HepG2 (cell line): ENCODE data around the gene GH2. TPM values are rescaled to one million over a fixed set of nuclear protein-coding genes. Genes with fewer than 3 reads are reported as not detected.
A peak's percentile ranks its signal among the peaks of the same experiment; 100 is the strongest.

Source experiments
- ATAC-seq: fragments of 200-7000 bp; cut with Tn5 transposase; 3 replicates; pipeline ENCODE4 v1.9.1; 2020; ENCODE audit warnings: mild to moderate bottlenecking, moderate library complexity
- BruUV-seq: library from RNA; stranded (reverse); fragments of 400-500 nt; replicated peaks from 2 replicates; lab custom pipeline; 2021; lab: Mats Ljungman, UMichigan
- CTCF ChIA-PET: fragments of 300-600 bp; formaldehyde crosslinking; extraction: SDS; loops from one replicate; lab custom pipeline; 2021; ENCODE audit warnings: low total read pairs, inconsistent platforms, low intra/inter-chr PET ratio; lab: Yijun Ruan, JAX
- POLR2A ChIA-PET: fragments of 350-600 bp; sonication (Branson Sonifier 250); formaldehyde crosslinking; loops from one replicate; lab custom pipeline; 2020; ENCODE audit warnings: antibody characterized with exemption, inconsistent platforms; lab: Yijun Ruan, JAX
- DNase-seq: peaks from one replicate; pipeline ENCODE4 v3.0.0-alpha.2; 2015; ENCODE audit warnings: low spot score
- FAIRE-seq: peaks from 3 replicates; lab custom pipeline; 2011; peaks lifted over from hg19 to GRCh38; lab: Jason Lieb, UNC
- H2AFZ ChIP-seq: one replicate; pipeline ENCODE4 v1.6.1; 2011; ENCODE audit warnings: low read length, inconsistent platforms
- H3K27ac ChIP-seq: fragments of 300-600 bp; 3 replicates; pipeline ENCODE4 v1.8.0; 2011; ENCODE audit warnings: mixed run types, mild to moderate bottlenecking, mixed read lengths, low read length, inconsistent platforms; ENCODE audit not compliant: insufficient read depth; ENCODE audit errors: extremely low read length
- H3K27me3 ChIP-seq, 2 experiments: fragments of 200-600 bp in 1 of 2; 2 replicates in 1 of 2; 3 replicates in 1 of 2; pipeline versions ENCODE4 v1.6.0 to v1.8.0; 2011; ENCODE audit warnings: low read length in 2 of 2, mild to moderate bottlenecking in 2 of 2, moderate library complexity in 2 of 2, inconsistent platforms in 1 of 2; ENCODE audit not compliant: insufficient read depth in 2 of 2, control insufficient read depth in 1 of 2
- H3K36me3 ChIP-seq, 2 experiments: fragments of 200-600 bp in 1 of 2; replicated peaks in 1 of 2; 2 replicates in 1 of 2; 3 replicates in 1 of 2; pipeline versions ENCODE4 v1.5.1 to v1.8.0; 2011; ENCODE audit warnings: low read length in 2 of 2, inconsistent platforms in 1 of 2; ENCODE audit not compliant: insufficient read depth in 2 of 2, control insufficient read depth in 1 of 2
- H3K4me1 ChIP-seq: 2 replicates; pipeline ENCODE4 v1.5.1; 2012; ENCODE audit warnings: low read length, inconsistent platforms; ENCODE audit not compliant: insufficient read depth
- H3K4me2 ChIP-seq: 2 replicates; pipeline ENCODE4 v1.6.0; 2011; ENCODE audit warnings: low read depth, low read length, inconsistent platforms
- H3K4me3 ChIP-seq, 3 experiments: fragments of 200-600 bp in 1 of 3; sonication (generic), shearing (Covaris generic) in 1 of 3; replicated peaks in 1 of 3; 2 replicates each; pipeline ENCODE4 v1.5.1; 2011 to 2016; ENCODE audit warnings: low read length in 3 of 3, inconsistent platforms in 2 of 3, low read depth in 2 of 3, mild to moderate bottlenecking in 2 of 3, control low read depth in 1 of 3, mixed read lengths in 1 of 3; ENCODE audit not compliant: insufficient read depth in 1 of 3
- H3K79me2 ChIP-seq: one replicate; pipeline ENCODE4 v1.6.1; 2011; ENCODE audit warnings: low read length, inconsistent platforms; ENCODE audit not compliant: insufficient read depth
- H3K9ac ChIP-seq: 2 replicates; pipeline ENCODE4 v1.6.0; 2011; ENCODE audit warnings: mild to moderate bottlenecking, low read depth, low read length, inconsistent platforms; ENCODE audit not compliant: insufficient read depth
- H3K9me3 ChIP-seq: 2 replicates; pipeline ENCODE4 v1.5.1; 2012; ENCODE audit warnings: mild to moderate bottlenecking, low read length
- H4K20me1 ChIP-seq: 2 replicates; pipeline ENCODE4 v1.6.0; 2011; ENCODE audit warnings: inconsistent platforms, mild to moderate bottlenecking, low read length, moderate library complexity; ENCODE audit not compliant: insufficient read depth
- E2F5 ChIP-seq: sonication (generic); formaldehyde crosslinking; conservative IDR thresholded peaks from 2 replicates; pipeline ENCODE4 v1.4.0; 2020; ENCODE audit warnings: missing genetic modification reagents
- HDAC1 ChIP-seq: sonication (generic); formaldehyde crosslinking; IDR thresholded peaks from 2 replicates; pipeline ENCODE4 v1.5.1; 2020; ENCODE audit warnings: mild to moderate bottlenecking, missing genetic modification reagents
- IRF9 ChIP-seq: sonication (generic); formaldehyde crosslinking; IDR thresholded peaks from 2 replicates; pipeline ENCODE4 v1.8.0; 2022; ENCODE audit warnings: missing genetic modification reagents, mild to moderate bottlenecking, borderline replicate concordance
- KLF13 ChIP-seq: sonication (generic); formaldehyde crosslinking; IDR thresholded peaks from 2 replicates; pipeline ENCODE4 v1.4.0; 2020; ENCODE audit warnings: mild to moderate bottlenecking, missing genetic modification reagents
- PHB2 ChIP-seq: fragments of 450-650 bp; IDR thresholded peaks from 2 replicates; pipeline ENCODE4 v1.6.1; 2018; ENCODE audit not compliant: partially characterized antibody
- RAD21 ChIP-seq: fragments of 450-650 bp; formaldehyde crosslinking; IDR thresholded peaks from 2 replicates; pipeline ENCODE4 v1.5.0; 2020; ENCODE audit warnings: mild to moderate bottlenecking
- SMAD9 ChIP-seq: sonication (generic); formaldehyde crosslinking; IDR thresholded peaks from 2 replicates; pipeline ENCODE4 v1.5.1; 2020; ENCODE audit warnings: mild to moderate bottlenecking, missing genetic modification reagents
- SOX5 ChIP-seq: IDR thresholded peaks from 2 replicates; pipeline ENCODE4 v1.6.1; 2016; ENCODE audit warnings: borderline replicate concordance
- TP53 ChIP-seq: sonication (generic); formaldehyde crosslinking; conservative IDR thresholded peaks from 2 replicates; pipeline ENCODE4 v1.4.0; 2020; ENCODE audit warnings: missing genetic modification reagents
- ZNF12 ChIP-seq: sonication (generic); formaldehyde crosslinking; IDR thresholded peaks from 2 replicates; pipeline ENCODE4 v1.5.0; 2020; ENCODE audit warnings: missing genetic modification reagents
- ZNF205 ChIP-seq: IDR thresholded peaks from 2 replicates; pipeline ENCODE4 v1.6.1; 2018; ENCODE audit warnings: missing biosample characterization, missing genetic modification reagents
- ZNF234 ChIP-seq: sonication (generic); formaldehyde crosslinking; conservative IDR thresholded peaks from 2 replicates; pipeline ENCODE4 v1.5.1; 2020; ENCODE audit warnings: mild to moderate bottlenecking, missing genetic modification reagents
- ZNF501 ChIP-seq: sonication (generic); formaldehyde crosslinking; IDR thresholded peaks from 2 replicates; pipeline ENCODE4 v1.5.1; 2020; ENCODE audit warnings: mild to moderate bottlenecking, moderate library complexity, missing genetic modification reagents
- ZNF549 ChIP-seq: sonication (generic); formaldehyde crosslinking; IDR thresholded peaks from 2 replicates; pipeline ENCODE4 v1.5.0; 2020; ENCODE audit warnings: missing genetic modification reagents
- ZNF557 ChIP-seq: sonication (generic); formaldehyde crosslinking; IDR thresholded peaks from 2 replicates; pipeline ENCODE4 v1.4.0; 2020; ENCODE audit warnings: missing genetic modification reagents
- ZNF619 ChIP-seq: sonication (generic); formaldehyde crosslinking; IDR thresholded peaks from 2 replicates; pipeline ENCODE4 v1.4.0; 2020; ENCODE audit warnings: mild to moderate bottlenecking, missing genetic modification reagents
- WGBS: methylation state at CpG from one replicate; pipeline ENCODE4 v1.1.6; 2017; ENCODE audit warnings: low lambda C conversion rate; 5-methylcytosine and 5-hydroxymethylcytosine counted together
- in situ Hi-C: cut with HindIII; loops from 2 replicates; pipeline ENCODE4 v1.10.0; 2017; ENCODE audit warnings: low pct_unique_long_range_greater_than_20kb; ENCODE audit not compliant: extremely low pct_ligation_motif_present
- intact Hi-C: fragments of 100-400 bp; cut with micrococcal nuclease; formaldehyde crosslinking; loops from one replicate; pipeline ENCODE4 v1.10.0; 2022; ENCODE audit not compliant: unreplicated experiment
- polyA plus RNA-seq, 8 experiments: library from polyadenylated mRNA; depleted of rRNA in 3 of 8; stranded (reverse) in 7 of 8; unstranded in 1 of 8; fragments of >200 nt; fragmentation: Illumina TruSeq in 4 of 8; extraction: Trizol in 4 of 8; gene quantifications; 2 replicates each; pipeline versions ENCODE4 v1.2.1 to v1.2.3, GENCODE V29; 2011 to 2016; ENCODE audit warnings: low read depth in 4 of 8, missing spikeins in 1 of 8, mixed read lengths in 1 of 8; ENCODE audit not compliant: insufficient read depth in 1 of 8
- total RNA-seq, 5 experiments: library from RNA; depleted of rRNA; stranded (reverse); fragments of >200 nt; fragmentation: Illumina TruSeq; extraction: Trizol; gene quantifications; 2 replicates each; pipeline ENCODE4 v1.2.3, GENCODE V29; 2016; ENCODE audit warnings: low read depth in 1 of 5
- TF ChIP-seq, protein P1 (sequence below): sonication (generic); formaldehyde crosslinking; conservative IDR thresholded peaks from 2 replicates; pipeline ENCODE4 v1.8.0; 2022; ENCODE audit warnings: low read depth, missing genetic modification reagents
- TF ChIP-seq, protein P2 (sequence below): sonication (generic); formaldehyde crosslinking; IDR thresholded peaks from 2 replicates; pipeline ENCODE4 v1.5.0; 2020; ENCODE audit warnings: mild to moderate bottlenecking, missing genetic modification reagents, moderate library complexity
- TF ChIP-seq, protein P3 (sequence below): sonication (generic); formaldehyde crosslinking; IDR thresholded peaks from 2 replicates; pipeline ENCODE4 v1.4.0; 2020; ENCODE audit warnings: missing genetic modification reagents, low read depth, mild to moderate bottlenecking, borderline replicate concordance

Gene GH2
- total and polyA plus RNA-seq, 2 of the 13 experiments (the other 11 are each of a cell fraction or from before 2014, with no cell fraction given) = not detected

DNA sequence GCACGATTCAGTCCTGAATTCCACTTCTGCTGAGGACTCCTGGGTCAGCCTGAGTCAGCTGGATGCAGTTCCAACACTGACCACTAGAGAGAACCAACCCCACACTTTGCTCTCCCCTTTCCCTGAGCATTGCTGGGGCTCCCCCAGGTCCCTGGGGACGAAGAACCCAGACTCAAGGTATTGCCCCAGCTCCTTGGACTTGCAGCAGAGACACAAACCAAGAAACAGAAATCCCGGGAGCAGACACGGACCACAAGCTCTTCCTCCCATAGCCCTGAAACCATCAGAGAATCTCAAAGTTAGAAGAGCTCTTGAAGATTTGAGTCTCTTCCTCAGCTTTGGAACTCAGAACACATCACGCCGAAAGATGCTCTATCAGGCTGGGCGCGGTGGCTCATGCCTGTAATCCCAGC, 37.6 kb upstream of the GH2 start:
- peak; percentile 92 for ATAC-seq
- H3K9me3 ChIP-seq = no peaks in the 10 kb centered on the region
- BruUV-seq = no TSS peak
- H2AFZ ChIP-seq = no peak overlapping the region
- DNase-seq = peak; percentile 44
- H3K36me3 ChIP-seq = no peaks in the 10 kb centered on the region
- in situ Hi-C loops = no loop called here
- H4K20me1 ChIP-seq = no peaks in the 10 kb centered on the region
- intact Hi-C loops = loop anchor here (2.0 to 10.0 kb wide), 4 partner anchors 31 to 215 kb away; partner anchors contain the start of gene ERN1
- no peak overlapping the region for H3K4me2 ChIP-seq
- H3K27ac ChIP-seq = no peak overlapping the region
- ChIA-PET CTCF (interaction anchor here (0.7 to 2.6 kb wide), 6 partner anchors 27 to 214 kb away, joined by 3 to 27 read pairs (median 12); no protein-coding TSS in a partner anchor), POLR2A (interaction anchor here (1.1 to 2.2 kb wide), 3 partner anchors 27 to 226 kb away, joined by 3 to 10 read pairs (median 4); no protein-coding TSS in a partner anchor)
- WGBS = 33% methylated on average over 8 of the region's 8 CpGs
- FAIRE-seq = peak; percentile 23
- H3K4me3 ChIP-seq = no peak overlapping the region
- H3K4me1 ChIP-seq = peaks cover 16% of the 10 kb centered on the region
- no peak overlapping the region for H3K9ac ChIP-seq
- H3K79me2 ChIP-seq = no peaks in the 10 kb centered on the region
- H3K27me3 ChIP-seq = peaks cover under 1 to 24% of the 10 kb centered on the region in 2 experiments; a peak in 3 of 5 replicates
- TF ChIP-seq RAD21 (CRISPR knock-in tag) = peak; percentile 90
- 0 out of 2 replicates have a peak, but pooled peaks have one; percentile 57 for TF ChIP-seq IRF9 (CRISPR knock-in tag)
- TF ChIP-seq ZNF12 (CRISPR knock-in tag) = no peak
- TF ChIP-seq TP53 (CRISPR knock-in tag) = no peak
- no peak for TF ChIP-seq ZNF557
- no peak for TF ChIP-seq HDAC1 (CRISPR knock-in tag)
- TF ChIP-seq SOX5 = no peak
- TF ChIP-seq PHB2 = no peak
- no peak for TF ChIP-seq ZNF234 (CRISPR knock-in tag)
- 0 out of 2 replicates have a peak, but pooled peaks have one; percentile 32 for TF ChIP-seq ZNF501 (CRISPR knock-in tag)
- TF ChIP-seq ZNF619 (CRISPR knock-in tag) = peak; percentile 32; the same call in 1 of the 2 replicates
- TF ChIP-seq, protein P1, sequence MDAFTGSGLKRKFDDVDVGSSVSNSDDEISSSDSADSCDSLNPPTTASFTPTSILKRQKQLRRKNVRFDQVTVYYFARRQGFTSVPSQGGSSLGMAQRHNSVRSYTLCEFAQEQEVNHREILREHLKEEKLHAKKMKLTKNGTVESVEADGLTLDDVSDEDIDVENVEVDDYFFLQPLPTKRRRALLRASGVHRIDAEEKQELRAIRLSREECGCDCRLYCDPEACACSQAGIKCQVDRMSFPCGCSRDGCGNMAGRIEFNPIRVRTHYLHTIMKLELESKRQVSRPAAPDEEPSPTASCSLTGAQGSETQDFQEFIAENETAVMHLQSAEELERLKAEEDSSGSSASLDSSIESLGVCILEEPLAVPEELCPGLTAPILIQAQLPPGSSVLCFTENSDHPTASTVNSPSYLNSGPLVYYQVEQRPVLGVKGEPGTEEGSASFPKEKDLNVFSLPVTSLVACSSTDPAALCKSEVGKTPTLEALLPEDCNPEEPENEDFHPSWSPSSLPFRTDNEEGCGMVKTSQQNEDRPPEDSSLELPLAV (CRISPR knock-in tag) = no peak
- no peak for TF ChIP-seq ZNF205
- TF ChIP-seq, protein P2, sequence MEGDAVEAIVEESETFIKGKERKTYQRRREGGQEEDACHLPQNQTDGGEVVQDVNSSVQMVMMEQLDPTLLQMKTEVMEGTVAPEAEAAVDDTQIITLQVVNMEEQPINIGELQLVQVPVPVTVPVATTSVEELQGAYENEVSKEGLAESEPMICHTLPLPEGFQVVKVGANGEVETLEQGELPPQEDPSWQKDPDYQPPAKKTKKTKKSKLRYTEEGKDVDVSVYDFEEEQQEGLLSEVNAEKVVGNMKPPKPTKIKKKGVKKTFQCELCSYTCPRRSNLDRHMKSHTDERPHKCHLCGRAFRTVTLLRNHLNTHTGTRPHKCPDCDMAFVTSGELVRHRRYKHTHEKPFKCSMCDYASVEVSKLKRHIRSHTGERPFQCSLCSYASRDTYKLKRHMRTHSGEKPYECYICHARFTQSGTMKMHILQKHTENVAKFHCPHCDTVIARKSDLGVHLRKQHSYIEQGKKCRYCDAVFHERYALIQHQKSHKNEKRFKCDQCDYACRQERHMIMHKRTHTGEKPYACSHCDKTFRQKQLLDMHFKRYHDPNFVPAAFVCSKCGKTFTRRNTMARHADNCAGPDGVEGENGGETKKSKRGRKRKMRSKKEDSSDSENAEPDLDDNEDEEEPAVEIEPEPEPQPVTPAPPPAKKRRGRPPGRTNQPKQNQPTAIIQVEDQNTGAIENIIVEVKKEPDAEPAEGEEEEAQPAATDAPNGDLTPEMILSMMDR = peak; percentile 94
- TF ChIP-seq ZNF549 = no peak
- TF ChIP-seq, protein P3, sequence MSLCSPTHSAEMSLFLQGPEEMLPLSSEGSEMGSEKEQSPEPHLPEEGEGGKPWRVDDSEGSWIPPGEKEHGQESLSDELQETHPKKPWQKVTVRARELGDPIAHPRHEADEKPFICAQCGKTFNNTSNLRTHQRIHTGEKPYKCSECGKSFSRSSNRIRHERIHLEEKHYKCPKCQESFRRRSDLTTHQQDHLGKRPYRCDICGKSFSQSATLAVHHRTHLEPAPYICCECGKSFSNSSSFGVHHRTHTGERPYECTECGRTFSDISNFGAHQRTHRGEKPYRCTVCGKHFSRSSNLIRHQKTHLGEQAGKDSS (CRISPR knock-in tag) = peak; percentile 49; the same call in 1 of the 2 replicates
- no peak for TF ChIP-seq KLF13 (CRISPR knock-in tag)
- no peak for TF ChIP-seq SMAD9 (CRISPR knock-in tag)
- TF ChIP-seq E2F5 (CRISPR knock-in tag) = no peak
